ENCODE measurements around the gene MEGF8.
"Not testable (repeated sequence)": the region's sequence is repeated elsewhere in the genome, so short reads cannot be mapped to it uniquely, and the experiment has no call there.

MEGF8 gene

GRCh38 chr19:42335971-42336370, 10.5 kb downstream of the MEGF8 start:
- Histone ChIP-seq H3K36me3 (peaks cover 10 to 61% (median 32%) of the 10 kb centered on the region in 3 donors), H3K27me3 (no peaks in the 10 kb centered on the region), H3K4me1 (no peaks in the 10 kb centered on the region), H3K4me3 (no peak overlapping the region), H3K27ac (no peak overlapping the region), H3K9me3 (no peaks in the 10 kb centered on the region)
- TF ChIP-seq, protein P1, sequence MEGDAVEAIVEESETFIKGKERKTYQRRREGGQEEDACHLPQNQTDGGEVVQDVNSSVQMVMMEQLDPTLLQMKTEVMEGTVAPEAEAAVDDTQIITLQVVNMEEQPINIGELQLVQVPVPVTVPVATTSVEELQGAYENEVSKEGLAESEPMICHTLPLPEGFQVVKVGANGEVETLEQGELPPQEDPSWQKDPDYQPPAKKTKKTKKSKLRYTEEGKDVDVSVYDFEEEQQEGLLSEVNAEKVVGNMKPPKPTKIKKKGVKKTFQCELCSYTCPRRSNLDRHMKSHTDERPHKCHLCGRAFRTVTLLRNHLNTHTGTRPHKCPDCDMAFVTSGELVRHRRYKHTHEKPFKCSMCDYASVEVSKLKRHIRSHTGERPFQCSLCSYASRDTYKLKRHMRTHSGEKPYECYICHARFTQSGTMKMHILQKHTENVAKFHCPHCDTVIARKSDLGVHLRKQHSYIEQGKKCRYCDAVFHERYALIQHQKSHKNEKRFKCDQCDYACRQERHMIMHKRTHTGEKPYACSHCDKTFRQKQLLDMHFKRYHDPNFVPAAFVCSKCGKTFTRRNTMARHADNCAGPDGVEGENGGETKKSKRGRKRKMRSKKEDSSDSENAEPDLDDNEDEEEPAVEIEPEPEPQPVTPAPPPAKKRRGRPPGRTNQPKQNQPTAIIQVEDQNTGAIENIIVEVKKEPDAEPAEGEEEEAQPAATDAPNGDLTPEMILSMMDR (IDR thresholded peaks at IDR 0.05), result no peak
- intact Hi-C loops (cut with DNase I; ENCODE audit: low total_unique reads), result no loop called here
- DNase-seq, result no peak

GRCh38 chr19:42339126-42339860, 13.9 kb downstream of the MEGF8 start:
- H3K27me3 ChIP-seq; H3K27ac ChIP-seq; intact Hi-C loops (cut with DNase I; ENCODE audit: low total_unique reads); H3K4me1 ChIP-seq; DNase-seq; H3K4me3 ChIP-seq; H3K9me3 ChIP-seq: not testable (repeated sequence)
- H3K36me3 ChIP-seq, result peaks cover 10 to 78% (median 42%) of the 10 kb centered on the region in 3 donors

DNA sequence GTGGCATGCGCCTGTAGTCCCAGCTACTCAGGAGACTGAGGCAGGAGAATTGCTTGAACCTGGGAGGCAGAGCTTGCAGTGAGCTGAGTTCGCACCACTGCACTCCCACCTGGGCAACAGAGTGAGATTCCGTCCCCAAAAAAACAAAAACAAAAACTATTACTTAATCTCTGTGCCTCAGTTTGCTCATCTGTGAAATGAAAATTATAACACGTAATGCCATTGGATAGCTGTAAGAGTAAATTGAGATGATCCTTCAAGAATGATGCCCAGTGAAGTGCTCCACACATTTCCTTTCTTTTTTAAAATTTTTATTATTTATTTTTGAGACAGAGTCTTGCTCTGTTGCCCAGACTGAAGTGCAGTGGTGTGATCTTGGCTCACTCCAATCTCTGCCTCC, 14.5 kb downstream of the MEGF8 start:
- H3K27ac ChIP-seq; intact Hi-C loops (cut with DNase I; ENCODE audit: low total_unique reads); H3K27me3 ChIP-seq; H3K4me1 ChIP-seq; H3K4me3 ChIP-seq; DNase-seq; H3K9me3 ChIP-seq: not testable (repeated sequence)
- peaks cover 16 to 78% (median 46%) of the 10 kb centered on the region in 3 donors for H3K36me3 ChIP-seq

- TF ChIP-seq, protein P1 (IDR thresholded peaks at IDR 0.05), result no peak
- DNase-seq, result no peak
- H3K9me3 ChIP-seq, result no peaks in the 10 kb centered on the region
- no peaks in the 10 kb centered on the region for H3K4me1 ChIP-seq
- peaks cover 13 to 69% (median 42%) of the 10 kb centered on the region in 3 donors for H3K36me3 ChIP-seq
- H3K4me3 ChIP-seq, result no peak overlapping the region
- no peaks in the 10 kb centered on the region for H3K27me3 ChIP-seq
- H3K27ac ChIP-seq, result no peak overlapping the region
- intact Hi-C loops (cut with DNase I; ENCODE audit: low total_unique reads), result no loop called here
These were observed 18.1 kb downstream of the MEGF8 start for GRCh38 chr19:42343344-42344110.

DNA sequence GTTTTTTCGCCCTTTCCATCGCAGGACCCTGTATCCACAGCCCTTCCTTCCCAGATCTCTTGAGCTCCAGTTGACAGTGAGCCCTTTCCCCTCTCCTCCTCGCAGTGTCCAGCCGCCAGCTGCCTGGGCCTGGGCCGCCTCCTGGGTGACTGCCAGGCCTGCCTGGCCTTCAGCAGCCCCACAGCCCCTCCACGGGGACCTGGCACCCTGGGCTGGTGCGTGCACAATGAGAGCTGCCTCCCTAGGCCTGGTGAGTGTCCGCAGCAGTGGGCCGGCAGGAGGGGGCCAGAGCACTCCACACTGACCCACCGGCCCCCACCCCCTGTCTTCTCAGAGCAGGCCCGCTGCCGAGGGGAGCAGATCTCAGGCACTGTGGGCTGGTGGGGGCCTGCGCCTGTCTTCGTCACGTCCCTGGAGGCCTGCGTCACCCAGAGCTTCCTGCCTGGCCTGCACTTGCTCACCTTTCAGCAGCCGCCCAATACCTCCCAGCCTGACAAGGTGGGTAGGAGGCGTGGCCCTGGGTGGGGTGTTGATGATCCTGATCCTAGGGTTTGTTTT, 19.0 kb downstream of the MEGF8 start:
- Histone ChIP-seq H3K27me3 (no peaks in the 10 kb centered on the region), H3K9me3 (no peaks in the 10 kb centered on the region), H3K4me3 (no peak overlapping the region), H3K36me3 (peaks cover 13 to 74% (median 45%) of the 10 kb centered on the region in 3 donors), H3K27ac (no peak overlapping the region), H3K4me1 (no peaks in the 10 kb centered on the region)
- intact Hi-C loops (cut with DNase I; ENCODE audit: low total_unique reads), result no loop called here
- no peak for DNase-seq
- TF ChIP-seq, protein P1 (IDR thresholded peaks at IDR 0.05), result no peak

- Histone ChIP-seq H3K36me3 (peaks cover 13 to 66% (median 43%) of the 10 kb centered on the region in 3 donors), H3K4me3 (no peak overlapping the region), H3K9me3 (no peaks in the 10 kb centered on the region), H3K27ac (no peak overlapping the region), H3K27me3 (no peaks in the 10 kb centered on the region), H3K4me1 (no peaks in the 10 kb centered on the region)
- TF ChIP-seq, protein P1 (IDR thresholded peaks at IDR 0.05), result no peak
- intact Hi-C loops (cut with DNase I; ENCODE audit: low total_unique reads), result no loop called here
- DNase-seq, result no peak
These were observed 19.9 kb downstream of the MEGF8 start for GRCh38 chr19:42345191-42345812.
